ENCODE results near the gene CCDC196. TPM values are rescaled to one million over a fixed set of nuclear protein-coding genes. Genes with fewer than 3 reads are reported as not detected.

The CCDC196 gene
- total and polyA plus RNA-seq, 2 of the 4 experiments (the other 2 are of a cell fraction): not detected

DNA sequence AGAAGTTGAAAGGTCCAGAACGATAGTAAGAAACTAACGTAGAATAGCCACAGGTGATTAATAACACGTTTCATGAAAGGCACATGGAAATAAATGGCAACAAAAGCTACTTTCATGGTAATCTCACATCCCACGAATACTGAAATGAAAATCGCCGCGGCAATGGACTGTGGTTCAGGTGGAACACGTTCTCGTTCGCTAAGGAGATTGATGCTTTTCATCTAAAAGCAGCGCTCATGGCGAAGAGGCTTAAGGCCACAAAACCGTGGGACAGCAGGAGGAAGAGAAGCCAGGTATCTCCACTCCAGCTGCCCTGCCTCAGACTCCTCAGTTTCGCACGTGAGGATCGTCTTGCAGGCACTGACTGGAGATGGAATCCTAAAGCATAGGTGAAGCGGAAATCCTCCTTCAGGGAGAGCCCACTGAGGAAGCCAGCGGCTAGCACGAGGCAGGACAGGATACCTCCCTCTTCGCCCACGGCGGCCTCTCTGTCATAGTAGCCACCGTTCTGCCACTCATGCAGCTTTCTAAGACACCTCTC lies 21.1 kb downstream of the CCDC196 start:
- H2AK5ac ChIP-seq (ENCODE audit: low read depth, low read length): no peak overlapping the region
- H4K20me1 ChIP-seq (ENCODE audit: insufficient read depth, low read length): no peaks in the 10 kb centered on the region; the same call in none of the 2 replicates
- WGBS, 2 experiments (ENCODE audit: extremely low coverage in 2 of 2, insufficient read length in 1 of 2): 0% methylated on average over 1 of the region's 23 CpGs; no CpG with 5 or more reads in 1 of the 2 experiments
- peak overlapping the region; percentile 77 for H3K14ac ChIP-seq (replicated peaks; ENCODE audit: low read depth, low read length)
- ATAC-seq (ENCODE audit: low read depth) (peak; percentile 18), DNase-seq (no peak)
- peak overlapping the region; percentile 82 for H3K4me2 ChIP-seq (ENCODE audit: low read depth, low read length)
- H4K5ac ChIP-seq (ENCODE audit: low read depth, low read length): peak overlapping the region; percentile 35
- peak overlapping the region; percentile 76 to 81 for H4K8ac ChIP-seq (ENCODE audit: low read depth in 2 of 2, low read length in 2 of 2)
- H2BK5ac ChIP-seq (ENCODE audit: low read depth, low read length, poor library complexity, severe bottlenecking): peak overlapping the region; percentile 18
- H3K4me1 ChIP-seq (ENCODE audit: control insufficient read depth, insufficient read depth, low read length): no peaks in the 10 kb centered on the region
- H2BK120ac ChIP-seq (ENCODE audit: low read depth, low read length): peak overlapping the region; percentile 42; the same call in 1 of the 2 replicates
- H2BK15ac ChIP-seq (ENCODE audit: low read depth, low read length): no peak overlapping the region
- no peaks in the 10 kb centered on the region for H3K9me1 ChIP-seq (ENCODE audit: insufficient read depth, low read length)
- H3K4ac ChIP-seq (ENCODE audit: low read depth, low read length): peak overlapping the region; percentile 78
- H3K9me3 ChIP-seq (ENCODE audit: control insufficient read depth, insufficient read depth, low read length): no peaks in the 10 kb centered on the region
- ChIA-PET POLR2A (ENCODE audit: unreplicated experiment) (no interaction called here), CTCF (interaction anchor here (0.7 to 0.9 kb wide), 2 partner anchors 12 to 16 kb away, joined by 3 read pairs; no protein-coding TSS in a partner anchor)
- intact Hi-C loops (cut with micrococcal nuclease) (loop anchor here (5.0 to 10.0 kb wide), 2 partner anchors 840 to 1342 kb away; no protein-coding TSS in a partner anchor), in situ Hi-C loops (cut with MboI; ENCODE audit: low sequenced_read_pairs) (loop anchor here (25.0 kb wide), 1 partner anchor 780 kb away; no protein-coding TSS in a partner anchor), dilution Hi-C loops (cut with HindIII; ENCODE audit: low sequenced_read_pairs, unreplicated experiment) (no loop called here)
- H3K18ac ChIP-seq (ENCODE audit: low read depth, low read length): 0 out of 2 replicates have a peak overlapping the region, but pooled peaks have one; percentile 0
- H3K4me3 ChIP-seq (ENCODE audit: insufficient read depth, low read depth, low read length): peak overlapping the region; percentile 96
- peak overlapping the region; percentile 66 for H3K56ac ChIP-seq (ENCODE audit: extremely low read depth, insufficient read depth, low read length)
- BruUV-seq (replicated peaks): no TSS peak
- H2BK20ac ChIP-seq (ENCODE audit: low read depth, low read length): no peak overlapping the region
- H3K79me1 ChIP-seq (ENCODE audit: low read depth in 1 of 2, low read length in 2 of 2): peaks cover 0 to 8% of the 10 kb centered on the region in 2 experiments; a peak in 2 of 4 replicates
- no peaks in the 10 kb centered on the region for H3K36me3 ChIP-seq (ENCODE audit: control insufficient read depth, insufficient read depth, low read length)
- peak overlapping the region; percentile 69 for H4K91ac ChIP-seq (ENCODE audit: insufficient read depth, low read depth, low read length)
- peak overlapping the region; percentile 34 for H3K27ac ChIP-seq (ENCODE audit: insufficient read depth, low read length)
- no peaks in the 10 kb centered on the region for H3K27me3 ChIP-seq (ENCODE audit: control insufficient read depth, insufficient read depth, low read length)
- H3K23ac ChIP-seq (ENCODE audit: low read depth, low read length): peak overlapping the region; percentile 79
- H2AK9ac ChIP-seq (replicated peaks; ENCODE audit: low read depth, low read length, poor library complexity): peak overlapping the region; percentile 92
- TF ChIP-seq RAD21 (IDR thresholded peaks at IDR 0.05; ENCODE audit: low read length): no peak
- TF ChIP-seq RCOR1 (IDR thresholded peaks at IDR 0.05; ENCODE audit: insufficient replicate concordance, low read length): no peak
- no peak for TF ChIP-seq CEBPB (IDR thresholded peaks at IDR 0.05; ENCODE audit: low read depth, low read length)
- H3K9ac ChIP-seq (ENCODE audit: low read depth, low read length): peak overlapping the region; percentile 41
- peak overlapping the region; percentile 100 for H2AFZ ChIP-seq (replicated peaks; ENCODE audit: low read length, poor library complexity)
